GM20000 (cell line): ENCODE data around the gene SUCO.

ENCODE experiments used
- DNase-seq: peaks from one replicate; pipeline ENCODE4 v3.0.0; 2012; ENCODE audit warnings: low spot score
- TF ChIP-seq, protein P1 (sequence below): IDR thresholded peaks from 2 replicates; pipeline ENCODE4 v1.5.1; 2012; ENCODE audit warnings: mild to moderate bottlenecking, control low read depth; ENCODE audit errors: extremely low read depth, missing control alignments

SUCO gene

DNA sequence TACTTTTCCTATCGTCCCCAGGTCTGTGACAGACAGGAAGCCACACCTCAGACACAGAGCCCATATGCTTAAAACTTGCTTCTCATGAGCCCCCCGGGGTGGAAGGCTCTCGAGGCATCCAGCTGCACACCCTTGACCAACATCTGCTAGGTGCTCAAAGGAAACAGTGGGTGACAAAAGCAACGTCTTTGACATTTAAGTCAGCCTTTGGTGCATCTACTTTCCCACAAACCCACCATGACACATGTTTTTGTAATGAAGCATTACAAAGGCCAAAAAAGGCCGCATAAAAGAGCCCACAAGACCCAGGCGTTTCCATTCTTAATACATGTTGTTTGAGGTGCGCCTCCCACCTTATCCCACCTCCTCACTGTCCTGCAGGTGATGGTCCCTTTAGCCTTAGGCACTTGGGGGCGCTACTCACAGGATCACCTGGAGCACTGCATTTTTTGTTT is 114.2 kb downstream of the SUCO start:
- TF ChIP-seq, protein P1, sequence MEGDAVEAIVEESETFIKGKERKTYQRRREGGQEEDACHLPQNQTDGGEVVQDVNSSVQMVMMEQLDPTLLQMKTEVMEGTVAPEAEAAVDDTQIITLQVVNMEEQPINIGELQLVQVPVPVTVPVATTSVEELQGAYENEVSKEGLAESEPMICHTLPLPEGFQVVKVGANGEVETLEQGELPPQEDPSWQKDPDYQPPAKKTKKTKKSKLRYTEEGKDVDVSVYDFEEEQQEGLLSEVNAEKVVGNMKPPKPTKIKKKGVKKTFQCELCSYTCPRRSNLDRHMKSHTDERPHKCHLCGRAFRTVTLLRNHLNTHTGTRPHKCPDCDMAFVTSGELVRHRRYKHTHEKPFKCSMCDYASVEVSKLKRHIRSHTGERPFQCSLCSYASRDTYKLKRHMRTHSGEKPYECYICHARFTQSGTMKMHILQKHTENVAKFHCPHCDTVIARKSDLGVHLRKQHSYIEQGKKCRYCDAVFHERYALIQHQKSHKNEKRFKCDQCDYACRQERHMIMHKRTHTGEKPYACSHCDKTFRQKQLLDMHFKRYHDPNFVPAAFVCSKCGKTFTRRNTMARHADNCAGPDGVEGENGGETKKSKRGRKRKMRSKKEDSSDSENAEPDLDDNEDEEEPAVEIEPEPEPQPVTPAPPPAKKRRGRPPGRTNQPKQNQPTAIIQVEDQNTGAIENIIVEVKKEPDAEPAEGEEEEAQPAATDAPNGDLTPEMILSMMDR = no peak
- no peak for DNase-seq

DNA sequence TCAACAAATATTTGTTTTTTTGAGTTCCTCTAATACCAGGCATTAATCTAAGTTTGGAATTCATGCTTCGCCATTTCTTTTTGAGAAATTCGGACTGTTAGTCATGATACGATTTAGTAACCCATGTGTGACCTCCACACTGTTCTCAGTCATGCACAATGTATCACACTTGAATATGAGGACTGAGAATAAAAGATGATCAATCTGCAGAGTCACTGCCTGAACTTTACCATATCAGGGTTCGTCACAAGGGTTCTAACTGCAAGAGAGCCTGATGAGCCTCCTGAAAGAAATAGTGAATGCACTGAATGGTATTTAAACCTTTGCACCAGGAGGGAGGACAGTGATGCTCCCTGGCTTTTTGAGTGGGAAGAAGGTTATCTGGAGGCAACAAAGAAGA is 115.0 kb downstream of the SUCO start:
- no peak for DNase-seq
- TF ChIP-seq, protein P1 = no peak

DNA sequence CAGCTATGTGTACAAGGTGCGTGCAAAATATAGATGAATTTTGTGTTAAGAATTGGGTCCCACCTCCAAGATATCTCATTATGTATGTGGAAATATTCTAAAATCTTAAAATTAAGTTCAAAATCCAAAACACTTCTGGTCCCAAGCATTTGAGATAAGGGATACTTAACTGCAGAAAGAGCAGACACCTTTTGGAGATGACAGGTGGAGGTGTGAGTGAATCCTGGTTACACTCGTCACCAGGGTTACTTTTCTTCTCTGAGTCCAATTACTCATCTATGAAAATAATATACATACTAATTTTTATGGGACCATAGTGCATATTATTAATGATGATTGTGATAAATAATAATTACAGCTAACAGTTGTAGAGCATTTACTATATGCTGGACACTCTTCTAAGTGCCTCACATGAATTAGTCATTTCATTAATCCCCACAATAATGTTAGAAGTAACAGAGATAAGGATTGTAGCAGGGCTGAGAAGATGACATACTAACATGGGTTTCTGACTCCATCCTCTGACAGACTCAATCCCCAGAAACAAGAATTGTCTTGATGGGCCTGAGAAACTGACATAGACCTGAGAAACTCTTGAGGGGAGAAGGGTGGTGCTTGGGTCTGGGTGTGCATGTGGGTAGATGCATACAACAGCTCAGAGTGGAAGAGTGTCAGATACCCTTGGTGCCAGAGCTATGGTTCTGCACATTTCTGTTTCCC is 117.7 kb downstream of the SUCO start:
- DNase-seq = no peak

DNA sequence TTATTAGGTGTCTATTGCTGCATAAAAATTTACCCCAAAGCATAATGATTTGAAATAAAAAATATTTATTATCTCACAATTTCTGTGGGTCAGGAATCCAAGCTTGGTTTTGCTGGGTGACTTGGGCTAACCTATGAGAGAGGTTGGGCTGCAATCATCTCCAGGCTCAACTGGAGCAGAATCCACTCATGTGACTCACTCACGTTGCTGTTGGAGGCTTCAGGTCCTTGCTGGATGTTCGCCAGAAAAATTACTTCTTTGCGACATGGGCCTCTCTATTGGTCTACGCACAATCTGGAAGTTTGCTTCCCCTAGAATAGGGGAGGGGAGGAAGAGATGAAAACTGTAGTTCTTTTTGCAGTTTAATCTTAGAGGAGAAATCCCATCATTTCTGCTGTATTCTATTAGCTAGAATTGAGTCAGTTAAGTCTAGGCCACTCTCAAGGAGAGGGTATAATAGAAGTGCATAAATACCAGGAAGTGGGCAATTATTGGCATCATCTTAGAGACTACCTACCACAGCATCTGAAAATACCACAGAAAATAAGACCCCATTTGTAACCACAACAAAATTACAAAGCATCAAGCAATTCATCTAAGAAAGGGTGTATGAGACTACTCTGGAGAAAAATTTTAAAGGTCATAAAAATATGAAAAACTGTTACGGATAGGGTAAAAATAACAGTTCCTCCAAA is 120.2 kb downstream of the SUCO start:
- TF ChIP-seq, protein P1 = no peak
- DNase-seq = no peak

More for the DNA sequence above, 117.7 kb downstream of the SUCO start:
- TF ChIP-seq, protein P1 = no peak

DNA sequence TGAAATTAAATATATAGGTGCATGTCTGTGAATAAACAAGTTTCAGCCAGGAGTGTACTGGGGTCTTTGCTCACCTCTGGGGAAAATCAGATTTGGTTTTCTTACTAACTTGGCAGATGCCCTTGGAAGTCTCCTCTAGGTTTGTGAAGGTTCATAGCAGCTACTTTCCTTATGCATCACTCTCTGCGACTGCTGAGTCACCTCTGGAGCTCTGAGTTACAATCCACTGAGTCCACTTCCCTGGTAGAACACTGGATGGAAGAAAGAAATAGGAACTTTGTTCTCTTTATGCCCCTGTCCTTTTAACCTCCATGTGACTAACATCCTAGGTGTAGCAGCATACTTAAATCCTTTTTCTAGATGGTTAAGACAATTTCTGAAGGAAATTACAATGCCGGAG is 121.6 kb downstream of the SUCO start:
- DNase-seq = no peak
- TF ChIP-seq, protein P1 = no peak

DNA sequence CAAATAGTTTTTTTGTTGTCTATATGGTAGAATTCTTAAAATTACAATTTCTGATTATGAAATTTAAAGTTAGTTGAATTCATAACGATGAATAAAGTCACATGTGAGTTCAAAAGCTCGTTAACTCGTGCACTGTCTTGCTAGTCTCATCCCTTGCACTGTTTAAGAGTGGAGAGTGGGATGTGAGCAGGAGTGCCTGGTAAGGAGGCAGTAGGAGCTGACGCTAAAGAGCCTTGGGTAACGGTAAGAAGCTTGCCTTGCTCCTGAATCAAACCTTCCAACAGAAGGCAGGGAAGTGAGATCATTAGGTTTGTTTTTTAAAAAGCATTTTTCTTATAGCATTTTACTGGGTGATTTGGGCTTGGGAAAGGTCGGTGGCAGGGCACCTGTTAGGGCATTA is 123.6 kb downstream of the SUCO start:
- TF ChIP-seq, protein P1 = no peak
- DNase-seq = no peak

DNA sequence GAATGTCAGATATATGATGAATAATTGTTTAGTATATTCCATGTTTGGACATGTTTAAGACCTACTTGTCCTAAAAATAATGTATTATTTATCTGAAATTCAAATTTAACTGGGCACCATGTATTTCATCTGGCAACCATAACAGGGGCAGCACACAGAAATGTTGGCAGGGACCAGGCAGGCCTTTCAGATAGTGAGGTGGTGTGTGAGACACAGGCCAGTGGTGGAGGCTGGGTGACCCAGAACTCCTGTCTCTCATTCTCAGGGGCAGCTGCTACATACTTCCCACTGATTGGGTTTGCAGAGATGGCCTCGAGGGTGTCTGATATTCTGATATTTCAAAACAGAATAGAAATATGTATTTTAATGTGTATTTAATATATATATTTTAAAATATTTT is 124.6 kb downstream of the SUCO start:
- no peak for DNase-seq
- TF ChIP-seq, protein P1 = no peak
